Lower leg skin (tissue), 4 donors: Measurements from ENCODE around the gene KRT81. TPM values are rescaled to one million over a fixed set of nuclear protein-coding genes. Genes with fewer than 3 reads are reported as not detected.

Source experiments
- DNase-seq, 2 donors: peaks; one replicate each; pipeline ENCODE4 v3.0.0-alpha.2; 2019; ENCODE audit warnings: low spot score in 2 of 2
- H3K4me3 ChIP-seq: fragments of 200-600 bp; sonication (generic); 2 replicates; pipeline ENCODE4 v1.5.1; 2017; ENCODE audit warnings: mild to moderate bottlenecking, low read depth; ENCODE audit not compliant: poor library complexity, severe bottlenecking
- POLR2A ChIP-seq, 2 donors: fragments of 450-650 bp; IDR thresholded peaks; one replicate each; pipeline ENCODE4 v1.6.1; 2016 to 2017; ENCODE audit warnings: antibody characterized with exemption in 2 of 2, mild to moderate bottlenecking in 1 of 2, moderate library complexity in 1 of 2
- WGBS, 2 donors: methylation state at CpG; one replicate each; pipeline ENCODE4 v1.1.5; 2018; 5-methylcytosine and 5-hydroxymethylcytosine counted together
- intact Hi-C: fragments of 100-400 bp; cut with DNase I; formaldehyde crosslinking; loops from one replicate; pipeline ENCODE4 v1.15.0; 2023; ENCODE audit warnings: low total_unique reads
- total RNA-seq, 4 donors: library from RNA; depleted of rRNA; stranded (reverse); fragments of >200 nt; gene quantifications; one replicate each; pipeline ENCODE4 v1.1.0, GENCODE V29; 2016
- TF ChIP-seq, protein P1 (sequence below), 3 donors: fragments of 450-650 bp; IDR thresholded peaks; one replicate each; pipeline ENCODE4 v1.5.1; 2016; ENCODE audit warnings: antibody characterized with exemption in 3 of 3, mild to moderate bottlenecking in 3 of 3, moderate library complexity in 2 of 3

KRT81 gene
- total RNA-seq, 4 donors from 2014 or later, result 0.37 to 204 (median 10.6) TPM; not detected in 1

DNA sequence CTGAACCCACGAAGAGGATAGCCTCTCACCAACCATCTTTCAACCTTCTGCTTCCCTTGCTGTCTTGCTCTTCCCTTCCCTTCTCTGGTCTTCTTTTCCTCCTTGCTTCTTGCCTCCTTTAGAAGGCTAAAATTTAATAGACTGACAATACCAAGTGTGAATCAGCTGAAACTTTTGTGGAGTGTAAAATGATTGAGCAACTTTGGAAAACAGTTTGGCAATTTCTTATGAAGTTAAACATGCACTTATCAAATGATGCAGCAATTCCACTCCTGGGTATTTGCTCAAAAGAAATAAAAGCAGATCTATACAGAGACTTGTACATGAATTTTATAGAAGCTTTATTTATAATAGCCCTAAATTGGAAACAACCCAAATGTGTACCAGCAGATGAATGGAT, 20.2 kb downstream of the KRT81 start:
- H3K4me3 ChIP-seq, result no peak overlapping the region
- 79% methylated on average over 1 of the region's 1 CpG for WGBS, 2 donors
- no peak for TF ChIP-seq POLR2A (IDR thresholded peaks at IDR 0.05)
- TF ChIP-seq, protein P1, sequence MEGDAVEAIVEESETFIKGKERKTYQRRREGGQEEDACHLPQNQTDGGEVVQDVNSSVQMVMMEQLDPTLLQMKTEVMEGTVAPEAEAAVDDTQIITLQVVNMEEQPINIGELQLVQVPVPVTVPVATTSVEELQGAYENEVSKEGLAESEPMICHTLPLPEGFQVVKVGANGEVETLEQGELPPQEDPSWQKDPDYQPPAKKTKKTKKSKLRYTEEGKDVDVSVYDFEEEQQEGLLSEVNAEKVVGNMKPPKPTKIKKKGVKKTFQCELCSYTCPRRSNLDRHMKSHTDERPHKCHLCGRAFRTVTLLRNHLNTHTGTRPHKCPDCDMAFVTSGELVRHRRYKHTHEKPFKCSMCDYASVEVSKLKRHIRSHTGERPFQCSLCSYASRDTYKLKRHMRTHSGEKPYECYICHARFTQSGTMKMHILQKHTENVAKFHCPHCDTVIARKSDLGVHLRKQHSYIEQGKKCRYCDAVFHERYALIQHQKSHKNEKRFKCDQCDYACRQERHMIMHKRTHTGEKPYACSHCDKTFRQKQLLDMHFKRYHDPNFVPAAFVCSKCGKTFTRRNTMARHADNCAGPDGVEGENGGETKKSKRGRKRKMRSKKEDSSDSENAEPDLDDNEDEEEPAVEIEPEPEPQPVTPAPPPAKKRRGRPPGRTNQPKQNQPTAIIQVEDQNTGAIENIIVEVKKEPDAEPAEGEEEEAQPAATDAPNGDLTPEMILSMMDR (IDR thresholded peaks at IDR 0.05), result no peak
- intact Hi-C loops, result no loop called here
- no peak for DNase-seq

- no peak for TF ChIP-seq POLR2A (IDR thresholded peaks at IDR 0.05)
- TF ChIP-seq, protein P1 (IDR thresholded peaks at IDR 0.05), result no peak
- DNase-seq, result peak in 1 of 2 donors; percentile 73
- intact Hi-C loops, result no loop called here
- WGBS, 2 donors, result 75 to 81% methylated on average over 6 of the region's 6 CpGs
- H3K4me3 ChIP-seq, result no peak overlapping the region
These were observed 20.7 kb downstream of the KRT81 start for GRCh38 chr12:52270541-52271070.

- intact Hi-C loops, result no loop called here
- WGBS, 2 donors, result 66 to 69% methylated on average over 2 of the region's 2 CpGs
- DNase-seq, result peak in 1 of 2 donors; percentile 48
- no peak overlapping the region for H3K4me3 ChIP-seq
- TF ChIP-seq, protein P1 (IDR thresholded peaks at IDR 0.05), result no peak
- no peak for TF ChIP-seq POLR2A (IDR thresholded peaks at IDR 0.05)
These were observed 23.1 kb downstream of the KRT81 start for GRCh38 chr12:52268212-52268611.

- TF ChIP-seq, protein P1 (IDR thresholded peaks at IDR 0.05), result no peak
- TF ChIP-seq POLR2A (IDR thresholded peaks at IDR 0.05), result no peak
- intact Hi-C loops, result no loop called here
- no peak overlapping the region for H3K4me3 ChIP-seq
- DNase-seq, result peak in 1 of 2 donors; percentile 72
- WGBS, 2 donors, result 79 to 89% methylated on average over 3 of the region's 3 CpGs
These were observed 23.6 kb downstream of the KRT81 start for GRCh38 chr12:52267699-52268098.

- TF ChIP-seq, protein P1 (IDR thresholded peaks at IDR 0.05), result no peak
- DNase-seq, result peak in 1 of 2 donors; percentile 64
- intact Hi-C loops, result no loop called here
- H3K4me3 ChIP-seq, result no peak overlapping the region
- 98 to 100% methylated on average over 3 of the region's 3 CpGs for WGBS, 2 donors
These were observed 24.1 kb downstream of the KRT81 start for GRCh38 chr12:52267266-52267665.

DNA sequence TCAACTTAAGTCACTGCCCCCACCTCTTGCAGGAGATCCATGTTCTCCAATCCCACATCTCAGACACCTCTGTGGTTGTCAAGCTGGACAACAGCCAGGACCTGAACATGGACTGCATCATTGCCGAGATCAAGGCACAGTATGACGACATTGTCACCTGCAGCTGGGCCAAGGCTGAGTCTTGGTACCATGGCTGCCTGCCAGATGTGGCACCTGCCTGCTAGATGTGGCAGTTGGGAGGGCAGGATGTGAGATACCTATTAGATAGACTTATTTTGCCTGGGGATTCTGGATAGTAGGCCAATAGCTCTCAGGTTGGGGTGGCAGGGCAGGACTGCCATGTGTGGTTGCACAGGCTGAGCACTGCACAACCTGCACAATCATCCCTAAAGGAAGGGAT, 24.8 kb downstream of the KRT81 start:
- 78 to 85% methylated on average over 2 of the region's 2 CpGs for WGBS, 2 donors
- no peak overlapping the region for H3K4me3 ChIP-seq
- TF ChIP-seq, protein P1 (IDR thresholded peaks at IDR 0.05), result no peak
- TF ChIP-seq POLR2A (IDR thresholded peaks at IDR 0.05), result no peak
- intact Hi-C loops, result no loop called here
- DNase-seq, result peak in 1 of 2 donors; percentile 68
